RPMI7951 (cell line): Measurements from ENCODE around the gene RNF115. TPM values are rescaled to one million over a fixed set of nuclear protein-coding genes. Genes with fewer than 3 reads are reported as not detected.

Experiments
- DNase-seq: peaks from one replicate; pipeline ENCODE4 v3.0.0-alpha.2; 2012; ENCODE audit warnings: low read depth
- total RNA-seq: library from RNA; depleted of rRNA; stranded (reverse); fragments of >200 nt; shearing (Covaris generic); gene quantifications from 2 replicates; pipeline ENCODE4 v1.2.3, GENCODE V29; 2014; rRNA removed

RNF115 gene
- total RNA-seq, 1 experiment from 2014 or later = 10.2 TPM

DNA sequence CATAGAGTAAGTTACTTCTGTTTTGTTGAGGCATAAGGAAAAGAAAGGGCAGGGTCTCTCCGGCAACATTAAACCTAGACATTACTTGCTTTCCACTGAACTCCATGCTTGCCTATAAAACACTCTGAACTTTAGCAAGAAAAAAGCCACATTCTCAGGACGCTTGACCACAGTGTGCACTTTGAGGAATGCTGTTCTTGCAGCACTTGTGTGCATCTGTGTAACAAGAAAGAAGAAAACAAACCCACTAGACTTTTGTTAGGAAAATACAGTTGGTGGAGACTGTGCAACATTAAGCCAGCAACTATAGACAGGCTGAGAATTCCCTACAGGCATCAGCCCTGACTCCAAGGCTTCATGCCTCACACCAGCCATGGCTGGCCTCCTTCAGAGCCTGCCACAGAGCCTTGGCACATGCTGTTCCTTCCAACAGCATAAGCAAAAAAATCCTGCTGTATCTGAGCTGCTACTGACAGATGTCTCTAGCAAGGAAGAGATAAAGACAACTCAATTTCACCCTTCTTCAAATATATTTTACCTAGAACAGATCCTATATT is 122.5 kb downstream of the RNF115 start:
- DNase-seq = no peak

GRCh38 chr1:145696630-145696960 is 127.3 kb downstream of the RNF115 start:
- no peak for DNase-seq

GRCh38 chr1:145695821-145696629 is 127.9 kb downstream of the RNF115 start:
- DNase-seq = no peak

DNA sequence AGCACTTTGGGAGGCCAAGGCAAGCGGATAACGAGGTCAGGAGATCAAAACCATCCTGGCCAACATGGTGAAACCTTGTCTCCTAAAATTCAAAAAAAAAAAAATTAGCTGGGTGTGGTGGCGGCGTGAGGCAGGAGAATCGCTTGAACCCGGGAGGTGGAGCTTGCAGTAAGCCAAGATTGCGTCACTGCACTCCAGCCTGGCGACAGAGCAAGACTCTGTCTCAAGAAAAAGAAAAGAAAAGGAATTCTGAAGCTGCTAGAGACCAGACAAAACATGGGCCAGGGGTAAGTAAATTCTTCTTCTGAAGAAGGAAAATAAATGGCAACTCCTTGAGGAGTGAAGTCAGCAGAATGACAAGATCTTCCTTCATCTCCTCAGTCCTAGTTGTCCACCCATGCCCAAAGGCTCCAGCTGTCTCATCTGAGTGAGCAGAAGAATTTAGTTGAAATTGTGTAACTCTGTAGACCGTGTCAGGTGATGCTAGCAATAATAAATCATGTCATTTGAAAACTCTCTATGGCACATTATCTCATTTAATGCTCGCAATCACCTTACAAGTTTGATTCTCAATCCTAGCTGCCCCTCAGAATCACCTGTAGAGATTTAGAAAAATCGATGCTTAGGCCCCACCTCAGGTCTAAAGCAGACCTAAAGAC is 131.0 kb downstream of the RNF115 start:
- DNase-seq = no peak

DNA sequence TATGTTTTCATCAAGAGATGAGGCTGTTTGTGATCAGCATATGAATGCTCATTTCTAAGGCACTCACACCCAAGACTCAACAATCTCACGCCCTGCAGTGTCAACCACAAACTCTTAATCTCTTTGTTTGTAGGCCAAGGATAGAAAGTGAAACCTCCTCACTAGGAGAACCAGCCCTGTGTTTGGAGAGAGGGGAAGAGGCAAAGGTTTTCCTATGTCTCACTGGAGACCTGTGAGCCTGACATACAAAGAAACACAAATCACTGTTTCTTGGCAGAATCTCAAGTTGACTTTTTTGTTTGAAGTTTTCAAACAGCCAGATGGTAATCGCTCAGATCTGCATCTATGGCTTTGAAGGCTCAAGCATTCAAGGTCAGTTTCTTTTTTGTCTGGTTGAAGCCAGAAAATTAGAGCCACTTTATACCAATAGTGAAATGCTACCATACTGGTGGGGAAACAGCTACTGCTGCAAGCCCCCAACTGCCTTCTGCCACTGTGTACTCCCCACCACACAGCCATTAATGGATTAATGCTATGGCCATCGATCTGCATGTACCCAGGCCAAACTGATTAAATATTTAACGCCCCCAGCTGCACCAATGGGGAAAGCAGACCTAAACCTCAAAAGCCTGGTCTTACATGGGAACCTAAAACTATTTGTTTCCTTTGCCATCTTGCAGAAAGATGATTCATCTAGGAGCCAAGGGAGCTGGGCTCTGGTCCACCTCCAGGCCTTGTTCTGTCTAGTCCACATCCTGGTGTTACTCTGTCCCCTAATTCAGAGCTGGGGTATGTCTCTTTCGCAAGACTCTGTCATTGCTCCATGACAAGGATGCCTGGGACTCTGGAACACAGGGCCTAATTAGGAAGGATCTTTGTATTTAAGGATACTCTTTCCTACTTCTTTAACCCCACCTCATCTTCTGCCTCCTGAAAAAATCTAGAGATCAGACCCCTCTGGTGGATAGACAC is 133.0 kb downstream of the RNF115 start:
- peak; percentile 89 for DNase-seq

GRCh38 chr1:145689922-145690321 is 134.0 kb downstream of the RNF115 start:
- DNase-seq = peak; percentile 22

DNA sequence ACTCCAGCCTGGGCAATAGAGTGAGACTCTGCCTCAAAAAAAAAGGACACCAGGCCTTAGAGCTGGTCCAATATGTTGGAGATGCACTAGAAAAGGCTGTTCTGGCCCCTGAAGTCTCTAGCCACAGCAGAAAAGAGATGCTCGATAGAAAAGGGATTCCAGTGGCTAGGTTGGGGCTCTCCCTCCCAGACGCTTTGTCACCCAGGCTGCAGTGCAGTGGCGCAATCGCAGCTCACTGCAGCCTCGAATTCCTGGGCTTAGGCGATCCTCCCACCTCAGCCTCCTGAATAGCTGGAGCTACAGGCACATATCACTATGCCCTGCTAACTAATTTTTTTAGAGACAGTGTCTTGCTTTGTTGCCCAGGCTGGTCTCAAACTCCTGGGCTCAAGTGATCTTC is 135.0 kb downstream of the RNF115 start:
- no peak for DNase-seq

Other genes starting within 250 kb of the RNF115 start
- 20.9 and 23.4 TPM in 2 replicates for gene GPR89A, start 216.1 kb downstream of the RNF115 start, total RNA-seq
- 5.3 and 6.1 TPM in 2 replicates for gene PDZK1, start 116.7 kb downstream of the RNF115 start, total RNA-seq
- gene CD160, start 104.6 kb downstream of the RNF115 start, total RNA-seq = not detected in 2 replicates
- gene POLR3C, start 105 bp upstream of the RNF115 start, total RNA-seq = 33.9 and 37.2 TPM in 2 replicates
- gene NUDT17, start 21.5 kb upstream of the RNF115 start, total RNA-seq = 4.3 and 5.7 TPM in 2 replicates
- gene PIAS3, start 35.0 kb upstream of the RNF115 start, total RNA-seq = 13.3 and 16.3 TPM in 2 replicates
- gene ANKRD35, start 61.8 kb upstream of the RNF115 start, total RNA-seq = 0.12 TPM in 1 of 2 replicates, not detected in the other
- gene ITGA10, start 86.0 kb upstream of the RNF115 start, total RNA-seq = 0.78 and 1.6 TPM in 2 replicates
- 20.1 and 22.8 TPM in 2 replicates for gene PEX11B, start 94.6 kb upstream of the RNF115 start, total RNA-seq
- gene RBM8A, start 103.4 kb upstream of the RNF115 start, total RNA-seq = 173 and 182 TPM in 2 replicates
- 29.7 and 31.3 TPM in 2 replicates for gene LIX1L, start 133.9 kb upstream of the RNF115 start, total RNA-seq
- 1.3 and 2.0 TPM in 2 replicates for gene ANKRD34A, start 140.5 kb upstream of the RNF115 start, total RNA-seq
- gene POLR3GL, start 140.6 kb upstream of the RNF115 start, total RNA-seq = 16.5 and 17.1 TPM in 2 replicates
- 18.0 and 21.3 TPM in 2 replicates for gene TXNIP, start 172.5 kb upstream of the RNF115 start, total RNA-seq
- 0.12 TPM in 1 of 2 replicates, not detected in the other for gene HJV, start 197.6 kb upstream of the RNF115 start, total RNA-seq